PC-3 (cell line): Measurements from ENCODE around the gene TNFRSF17. TPM values are rescaled to one million over a fixed set of nuclear protein-coding genes. Genes with fewer than 3 reads are reported as not detected.
A peak's percentile ranks its signal among the peaks of the same experiment; 100 is the strongest.
"Not testable (repeated sequence)": the region's sequence is repeated elsewhere in the genome, so short reads cannot be mapped to it uniquely, and the experiment has no call there.

ENCODE experiments used
- ATAC-seq: fragments of 200-7000 bp; cut with Tn5 transposase; 2 replicates; pipeline ENCODE4 v1.9.1; 2020; ENCODE audit warnings: mild to moderate bottlenecking, moderate library complexity
- BruUV-seq: library from RNA; stranded (reverse); fragments of 400-500 nt; replicated peaks from 2 replicates; lab custom pipeline; 2021; lab: Mats Ljungman, UMichigan
- CTCF ChIA-PET: fragments of 300-600 bp; sonication (Branson Sonifier 250); formaldehyde crosslinking; loops from one replicate; lab custom pipeline; 2022; ENCODE audit warnings: antibody characterized with exemption; lab: Charles Lee
- POLR2A ChIA-PET: fragments of 300-600 bp; sonication (Branson Sonifier 250); formaldehyde crosslinking; loops from one replicate; lab custom pipeline; 2022; ENCODE audit warnings: antibody characterized with exemption; ENCODE audit not compliant: unreplicated experiment; lab: Charles Lee
- DNase-seq: peaks from one replicate; pipeline ENCODE4 v3.0.0-alpha.2; 2015
- H2AFZ ChIP-seq: fragments of 300-600 bp; sonication (generic); 2 replicates; pipeline ENCODE4 v1.6.0; 2016; ENCODE audit warnings: antibody characterized with exemption, low read length
- H3F3A ChIP-seq: fragments of 300-600 bp; sonication (generic); one replicate; pipeline ENCODE4 v1.6.0; 2017; ENCODE audit warnings: antibody characterized with exemption, low read length, control low read depth, mild to moderate bottlenecking; ENCODE audit not compliant: unreplicated experiment
- H3K27ac ChIP-seq: fragments of 300-600 bp; sonication (generic); 2 replicates; pipeline ENCODE4 v1.5.1; 2016; ENCODE audit warnings: mild to moderate bottlenecking, low read length
- H3K27me3 ChIP-seq: fragments of 300-600 bp; sonication (generic); 2 replicates; pipeline ENCODE4 v1.6.1; 2016; ENCODE audit warnings: low read length, mixed read lengths
- H3K36me3 ChIP-seq: fragments of 300-600 bp; sonication (generic); 2 replicates; pipeline ENCODE4 v1.6.1; 2016; ENCODE audit warnings: low read depth, mixed run types, low read length, mixed read lengths
- H3K4me1 ChIP-seq: fragments of 300-600 bp; sonication (generic); 2 replicates; pipeline ENCODE4 v1.5.1; 2016; ENCODE audit warnings: low read length; ENCODE audit not compliant: insufficient read depth
- H3K4me2 ChIP-seq: fragments of 300-600 bp; sonication (generic); 2 replicates; pipeline ENCODE4 v1.6.0; 2016; ENCODE audit warnings: low read length
- H3K4me3 ChIP-seq: fragments of 300-600 bp; sonication (generic); 2 replicates; pipeline ENCODE4 v1.5.1; 2016; ENCODE audit warnings: mild to moderate bottlenecking, low read length, mixed read lengths
- H3K79me2 ChIP-seq: fragments of 300-600 bp; sonication (generic); 2 replicates; pipeline ENCODE4 v1.6.1; 2017; ENCODE audit warnings: low read length, mixed read lengths
- H3K9ac ChIP-seq: fragments of 300-600 bp; sonication (generic); 2 replicates; pipeline ENCODE4 v1.6.0; 2016; ENCODE audit warnings: mild to moderate bottlenecking, low read length
- H3K9me2 ChIP-seq: fragments of 300-600 bp; sonication (generic); replicated peaks from 2 replicates; pipeline ENCODE4 v1.6.1; 2016; ENCODE audit warnings: mixed run types, low read length, mixed read lengths
- H3K9me3 ChIP-seq: fragments of 300-600 bp; sonication (generic); 2 replicates; pipeline ENCODE4 v1.6.1; 2016; ENCODE audit warnings: low read length, mixed read lengths
- H4K20me1 ChIP-seq: fragments of 300-600 bp; sonication (generic); 2 replicates; pipeline ENCODE4 v1.6.1; 2016; ENCODE audit warnings: low read length, mixed read lengths
- CTCF ChIP-seq: fragments of 300-600 bp; sonication (generic); conservative IDR thresholded peaks from 2 replicates; pipeline ENCODE4 v1.5.1; 2017; ENCODE audit warnings: antibody characterized with exemption, low read depth, mild to moderate bottlenecking, low read length
- EZH2 ChIP-seq: fragments of 300-600 bp; sonication (generic); IDR thresholded peaks from one replicate; pipeline ENCODE4 v1.6.1; 2017; ENCODE audit warnings: antibody characterized with exemption, mild to moderate bottlenecking, low read length; ENCODE audit not compliant: unreplicated experiment
- EZH2phosphoT487 ChIP-seq: fragments of 300-600 bp; sonication (generic); IDR thresholded peaks from 2 replicates; pipeline ENCODE4 v1.6.1; 2018; ENCODE audit warnings: mild to moderate bottlenecking, antibody characterized with exemption, low read length, borderline replicate concordance
- intact Hi-C: fragments of 100-400 bp; cut with micrococcal nuclease; formaldehyde crosslinking; loops from 2 replicates; pipeline ENCODE4 v1.9.0; 2023
- total RNA-seq: library from RNA; depleted of rRNA; stranded (reverse); fragments of >200 nt; gene quantifications from 2 replicates; pipeline ENCODE4 v1.2.3, GENCODE V29; 2014

TNFRSF17 gene
- total RNA-seq, 1 experiment from 2014 or later, result not detected

GRCh38 chr16:11956558-11956957, 8.5 kb upstream of the TNFRSF17 start:
- BruUV-seq, result no TSS peak
- intact Hi-C loops, result no loop called here
- CTCF ChIA-PET, result no interaction called here
- Histone ChIP-seq H2AFZ (no peak overlapping the region), H3K27me3 (no peaks in the 10 kb centered on the region), H4K20me1 (no peaks in the 10 kb centered on the region), H3K9me2 (no peaks in the 10 kb centered on the region), H3K9me3 (no peaks in the 10 kb centered on the region), H3K27ac (peak overlapping the region; percentile 85), H3F3A (no peaks in the 10 kb centered on the region), H3K36me3 (no peaks in the 10 kb centered on the region), H3K4me1 (peaks cover 12% of the 10 kb centered on the region), H3K4me3 (no peak overlapping the region), H3K9ac (no peak overlapping the region), H3K79me2 (no peaks in the 10 kb centered on the region), H3K4me2 (no peak overlapping the region)
- no peak for DNase-seq
- TF ChIP-seq CTCF (no peak), EZH2 (no peak), EZH2phosphoT487 (no peak)
- ATAC-seq, result no peak
- POLR2A ChIA-PET, result no interaction called here

- H3K9ac ChIP-seq, result no peak overlapping the region
- no peaks in the 10 kb centered on the region for H3K9me3 ChIP-seq
- H3K27me3 ChIP-seq, result no peaks in the 10 kb centered on the region
- BruUV-seq, result no TSS peak
- POLR2A ChIA-PET, result interaction anchor here (0.6 kb wide), 1 partner anchor 28 kb away, joined by 10 read pairs; no protein-coding TSS in a partner anchor
- no peak for DNase-seq
- H3K4me3 ChIP-seq, result no peak overlapping the region
- peaks cover 12% of the 10 kb centered on the region for H3K4me1 ChIP-seq
- intact Hi-C loops, result no loop called here
- no peaks in the 10 kb centered on the region for H3K79me2 ChIP-seq
- H3K9me2 ChIP-seq, result no peaks in the 10 kb centered on the region
- TF ChIP-seq CTCF, result no peak
- no peak for TF ChIP-seq EZH2
- no peak for TF ChIP-seq EZH2phosphoT487
- CTCF ChIA-PET, result no interaction called here
- no peak overlapping the region for H3K27ac ChIP-seq
- no peaks in the 10 kb centered on the region for H4K20me1 ChIP-seq
- no peak overlapping the region for H3K4me2 ChIP-seq
- ATAC-seq, result no peak
- no peaks in the 10 kb centered on the region for H3F3A ChIP-seq
- no peaks in the 10 kb centered on the region for H3K36me3 ChIP-seq
- no peak overlapping the region for H2AFZ ChIP-seq
These were observed 7.2 kb upstream of the TNFRSF17 start for GRCh38 chr16:11957591-11958395.

GRCh38 chr16:11962457-11962856, 2.6 kb upstream of the TNFRSF17 start:
- ATAC-seq, H3K9me3 ChIP-seq, H3K4me3 ChIP-seq, H3K27me3 ChIP-seq, H4K20me1 ChIP-seq, H3K4me2 ChIP-seq, H3K36me3 ChIP-seq, H2AFZ ChIP-seq, intact Hi-C loops, POLR2A ChIA-PET, H3K9ac ChIP-seq, H3K27ac ChIP-seq, CTCF ChIA-PET, BruUV-seq, H3K9me2 ChIP-seq, H3K79me2 ChIP-seq, H3F3A ChIP-seq, DNase-seq, H3K4me1 ChIP-seq: not testable (repeated sequence)

GRCh38 chr16:11962978-11963377, 2.0 kb upstream of the TNFRSF17 start:
- H3K27ac ChIP-seq, DNase-seq, POLR2A ChIA-PET, H3K9me2 ChIP-seq, H3K27me3 ChIP-seq, H4K20me1 ChIP-seq, intact Hi-C loops, H3K36me3 ChIP-seq, H3F3A ChIP-seq, H3K4me3 ChIP-seq, H3K4me1 ChIP-seq, BruUV-seq, H3K9ac ChIP-seq, ATAC-seq, H3K9me3 ChIP-seq, H2AFZ ChIP-seq, H3K4me2 ChIP-seq, H3K79me2 ChIP-seq: not testable (repeated sequence)
- CTCF ChIA-PET, result interaction anchor here (0.6 kb wide), 1 partner anchor 132 kb away, joined by 3 read pairs; no protein-coding TSS in a partner anchor
